Ascending aorta (tissue), 2 donors: ENCODE results near the gene RPS6KA2. TPM values are rescaled to one million over a fixed set of nuclear protein-coding genes. Genes with fewer than 3 reads are reported as not detected.

Experiments
- DNase-seq, 2 donors: peaks; one replicate each; pipeline ENCODE4 v3.0.0-alpha.2; 2019; ENCODE audit warnings: low spot score in 2 of 2
- H3K27ac ChIP-seq, 2 donors: fragments of 200-600 bp; sonication (generic); one replicate each; pipeline ENCODE4 v1.5.1; 2016 to 2017; ENCODE audit warnings: mild to moderate bottlenecking in 1 of 2
- H3K27me3 ChIP-seq: fragments of 200-600 bp; sonication (generic); one replicate; pipeline ENCODE4 v1.5.1; 2017
- H3K36me3 ChIP-seq, 2 donors: fragments of 200-600 bp; sonication (generic); one replicate each; pipeline ENCODE4 v1.5.1; 2016
- H3K4me1 ChIP-seq, 2 donors: fragments of 200-600 bp; sonication (generic); one replicate each; pipeline ENCODE4 v1.5.1; 2016 to 2017; ENCODE audit warnings: mild to moderate bottlenecking in 1 of 2
- H3K4me3 ChIP-seq, 2 donors: fragments of 200-600 bp; sonication (generic); one replicate each; pipeline ENCODE4 v1.5.1; 2016 to 2017; ENCODE audit warnings: mild to moderate bottlenecking in 1 of 2
- H3K9me3 ChIP-seq, 2 donors: fragments of 200-600 bp; sonication (generic); one replicate each; pipeline ENCODE4 v1.5.1; 2016
- CTCF ChIP-seq, 3 experiments: fragments of 200-600 bp in 2 of 3; fragments of 450-650 bp in 1 of 3; sonication (generic) in 2 of 3; IDR thresholded peaks; one replicate each; pipeline ENCODE4 v1.5.1; 2016 to 2019; ENCODE audit warnings: antibody characterized with exemption in 3 of 3, mild to moderate bottlenecking in 1 of 3, moderate library complexity in 1 of 3
- intact Hi-C: fragments of 100-400 bp; cut with DNase I; formaldehyde crosslinking; loops from one replicate; pipeline ENCODE4 v1.15.1; 2023
- total RNA-seq: library from RNA; depleted of rRNA; stranded (reverse); fragments of >200 nt; gene quantifications from one replicate; pipeline ENCODE4 v1.1.0, GENCODE V29; 2016

RPS6KA2 gene
- total RNA-seq, 1 donor from 2014 or later, result 196 TPM

GRCh38 chr6:166483573-166484250 lies 143.3 kb downstream of the RPS6KA2 start:
- Histone ChIP-seq H3K27me3 (no peaks in the 10 kb centered on the region), H3K4me3 (no peak overlapping the region), H3K4me1 (no peaks in the 10 kb centered on the region), H3K27ac (no peak overlapping the region), H3K9me3 (no peaks in the 10 kb centered on the region), H3K36me3 (peaks cover 0 to 29% of the 10 kb centered on the region in 2 donors)
- intact Hi-C loops, result no loop called here
- TF ChIP-seq CTCF (IDR thresholded peaks at IDR 0.05), result no peak
- no peak for DNase-seq

GRCh38 chr6:166483026-166483425 lies 144.0 kb downstream of the RPS6KA2 start:
- peaks cover 0 to 36% of the 10 kb centered on the region in 2 donors for H3K36me3 ChIP-seq
- DNase-seq, result no peak
- no peak overlapping the region for H3K4me3 ChIP-seq

GRCh38 chr6:166478782-166479592 lies 148.1 kb downstream of the RPS6KA2 start:
- no peaks in the 10 kb centered on the region for H3K27me3 ChIP-seq
- H3K27ac ChIP-seq, result no peak overlapping the region
- no peak for DNase-seq
- H3K4me1 ChIP-seq, result no peaks in the 10 kb centered on the region
- no peak for TF ChIP-seq CTCF (IDR thresholded peaks at IDR 0.05)
- H3K9me3 ChIP-seq, result no peaks in the 10 kb centered on the region
- peaks cover 0 to 26% of the 10 kb centered on the region in 2 donors for H3K36me3 ChIP-seq
- H3K4me3 ChIP-seq, result no peak overlapping the region
- intact Hi-C loops, result no loop called here

More at GRCh38 chr6:166483026-166483425, 144.0 kb downstream of the RPS6KA2 start:
- Histone ChIP-seq H3K4me1 (no peaks in the 10 kb centered on the region), H3K27me3 (no peaks in the 10 kb centered on the region), H3K9me3 (no peaks in the 10 kb centered on the region), H3K27ac (no peak overlapping the region)
- intact Hi-C loops, result no loop called here
- no peak for TF ChIP-seq CTCF (IDR thresholded peaks at IDR 0.05)

GRCh38 chr6:166477647-166478365 lies 149.2 kb downstream of the RPS6KA2 start:
- Histone ChIP-seq H3K27ac (no peak overlapping the region), H3K9me3 (no peaks in the 10 kb centered on the region), H3K27me3 (no peaks in the 10 kb centered on the region), H3K36me3 (peaks cover 0 to 25% of the 10 kb centered on the region in 2 donors), H3K4me3 (no peak overlapping the region), H3K4me1 (no peaks in the 10 kb centered on the region)
- intact Hi-C loops, result no loop called here
- no peak for DNase-seq
- TF ChIP-seq CTCF (IDR thresholded peaks at IDR 0.05), result no peak

- intact Hi-C loops, result no loop called here
- TF ChIP-seq CTCF (IDR thresholded peaks at IDR 0.05), result no peak
- Histone ChIP-seq H3K36me3 (peaks cover 0 to 25% of the 10 kb centered on the region in 2 donors), H3K27me3 (no peaks in the 10 kb centered on the region), H3K4me1 (no peaks in the 10 kb centered on the region), H3K4me3 (no peak overlapping the region), H3K27ac (no peak overlapping the region), H3K9me3 (no peaks in the 10 kb centered on the region)
- DNase-seq, result no peak
These were observed 150.3 kb downstream of the RPS6KA2 start for GRCh38 chr6:166476634-166477215.
